Fibroblast of villous mesenchyme (primary cell): ENCODE data around the gene CABP2. TPM values are rescaled to one million over a fixed set of nuclear protein-coding genes. Genes with fewer than 3 reads are reported as not detected.

Source experiments
- DNase-seq: peaks from one replicate; pipeline ENCODE4 v3.0.0-alpha.2; 2010; ENCODE audit warnings: low read depth
- H3K4me3 ChIP-seq: 2 replicates; pipeline ENCODE4 v1.5.1; 2011; ENCODE audit warnings: low read depth, mild to moderate bottlenecking, low read length
- CTCF ChIP-seq: IDR thresholded peaks from 2 replicates; pipeline ENCODE4 v1.5.1; 2012; ENCODE audit warnings: low read depth, mild to moderate bottlenecking, low read length; ENCODE audit not compliant: insufficient read depth
- total RNA-seq: library from RNA; depleted of rRNA; stranded (reverse); fragments of >200 nt; gene quantifications from 2 replicates; pipeline ENCODE4 v1.2.3, GENCODE V29; 2012

Gene CABP2
- total RNA-seq, 1 donor: not detected

GRCh38 chr11:67507864-67508485 lies 15.3 kb downstream of the CABP2 start, which contains the start of gene CDK2AP2:
TSS of gene CDK2AP2 (minus strand) at chr11:67508162. CDS start at chr11:67508082, 80 bp downstream.
- peak within 1 kb of the TSS; percentile 90 for H3K4me3 ChIP-seq
- TF ChIP-seq CTCF: no peak
- peak; percentile 100 for DNase-seq

DNA sequence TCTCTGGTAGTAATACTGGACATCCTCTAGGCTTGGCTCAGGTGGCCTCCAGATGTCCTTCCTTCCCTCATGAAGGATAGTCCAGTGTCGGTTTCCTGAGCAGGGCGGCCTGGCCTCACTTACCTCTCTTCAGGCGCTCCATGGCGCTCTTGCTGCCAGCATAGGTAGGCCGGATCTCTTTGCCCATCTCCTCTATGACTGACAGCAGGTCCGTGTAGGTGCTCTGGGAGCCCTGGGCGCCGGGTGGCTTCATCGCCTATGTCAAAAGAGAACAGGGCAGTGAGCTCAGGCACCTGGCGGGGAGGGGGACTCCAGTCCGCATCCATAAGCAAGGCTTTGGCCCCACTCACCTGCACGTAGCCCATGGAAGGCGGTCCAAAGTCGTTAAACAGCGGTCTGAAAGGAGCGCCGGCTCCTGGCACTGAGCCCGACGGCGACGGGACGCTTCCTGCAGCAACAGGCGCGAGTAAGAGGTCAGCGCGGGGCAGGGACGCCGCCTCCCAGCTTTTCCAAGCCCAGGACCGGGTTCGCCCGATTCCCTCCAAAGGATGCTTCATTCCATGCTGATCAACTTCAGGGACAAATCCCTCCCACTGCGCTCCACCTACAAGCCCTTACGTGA lies 15.9 kb downstream of the CABP2 start:
- no peak for DNase-seq
- TF ChIP-seq CTCF: no peak
- peak overlapping the region; percentile 90 for H3K4me3 ChIP-seq

DNA sequence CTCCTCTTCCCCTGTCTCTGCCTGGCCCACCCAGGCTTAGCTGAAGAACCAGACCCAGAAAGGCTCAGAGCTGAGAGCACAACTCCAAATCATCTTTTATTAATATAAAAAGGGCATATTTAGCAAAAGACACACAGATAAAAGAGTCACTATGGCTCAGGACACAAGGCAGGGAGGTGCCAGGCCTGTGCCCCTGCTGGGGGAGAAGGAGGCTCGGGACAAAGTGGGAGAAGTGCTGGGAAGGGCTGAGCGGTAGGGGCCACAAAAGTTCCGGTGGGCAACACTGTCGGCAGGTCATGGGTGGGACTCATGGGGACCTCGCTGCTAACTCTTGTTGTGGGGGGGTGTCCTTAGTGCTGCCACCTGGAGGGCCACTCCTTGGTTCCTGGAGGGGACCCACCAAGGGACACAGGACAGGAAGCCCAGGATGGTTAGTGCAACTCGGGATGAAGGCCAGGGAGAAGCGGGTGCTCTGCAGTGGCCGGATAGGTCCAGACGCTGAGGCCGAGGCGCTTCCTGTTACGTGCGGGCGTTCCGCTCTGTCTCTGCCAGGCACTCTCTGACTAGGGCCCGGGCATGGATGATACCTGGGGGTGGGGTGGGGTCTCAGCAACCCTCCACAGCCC lies 16.7 kb downstream of the CABP2 start:
- DNase-seq: no peak
- H3K4me3 ChIP-seq: no peak overlapping the region
- no peak for TF ChIP-seq CTCF

- TF ChIP-seq CTCF: peak; percentile 95
- H3K4me3 ChIP-seq: peak overlapping the region; percentile 81
- DNase-seq: peak; percentile 88
These were observed 17.4 kb downstream of the CABP2 start for GRCh38 chr11:67505605-67506396.

GRCh38 chr11:67504950-67505581 lies 18.2 kb downstream of the CABP2 start, which contains the start of gene PITPNM1:
TSS of gene PITPNM1 (minus strand) at chr11:67505363. CDS start at chr11:67504180, 1,183 bp downstream.
- DNase-seq: peak; percentile 51
- TF ChIP-seq CTCF: no peak
- peak within 1 kb of the TSS; percentile 81 for H3K4me3 ChIP-seq
